HG03196 (cell line): ENCODE measurements around the gene POLD4.
"Not testable (repeated sequence)": the region's sequence is repeated elsewhere in the genome, so short reads cannot be mapped to it uniquely, and the experiment has no call there.

ENCODE experiments used
- ATAC-seq: cut with Tn5 transposase; IDR thresholded peaks from one replicate; pipeline ENCODE4 v1.9.1; 2021; ENCODE audit not compliant: unreplicated experiment

POLD4 gene

GRCh38 chr11:67354075-67355022 is 1.0 kb upstream of the POLD4 start:
- ATAC-seq, result no peak

- peak; percentile 1 for ATAC-seq
These were observed 615 bp downstream of the POLD4 start for GRCh38 chr11:67352546-67353316.

GRCh38 chr11:67351275-67352005 is 1.9 kb downstream of the POLD4 start:
- ATAC-seq, result no peak

- no peak for ATAC-seq
These were observed 3.3 kb downstream of the POLD4 start for GRCh38 chr11:67349928-67350465.

- no peak for ATAC-seq
These were observed 3.9 kb downstream of the POLD4 start for GRCh38 chr11:67349457-67349856.

- ATAC-seq, result no peak
These were observed 4.3 kb downstream of the POLD4 start for GRCh38 chr11:67349036-67349435.

- ATAC-seq, result no peak
These were observed 5.2 kb downstream of the POLD4 start for GRCh38 chr11:67347964-67348749.

GRCh38 chr11:67345920-67346819 is 7.2 kb downstream of the POLD4 start:
- no peak for ATAC-seq

GRCh38 chr11:67345247-67345919 is 8.0 kb downstream of the POLD4 start:
- ATAC-seq, result no peak

GRCh38 chr11:67344264-67344663 is 9.1 kb downstream of the POLD4 start:
- no peak for ATAC-seq

- ATAC-seq, result no peak
These were observed 16.1 kb downstream of the POLD4 start for GRCh38 chr11:67337257-67337656.

- no peak for ATAC-seq
These were observed 21.2 kb downstream of the POLD4 start for GRCh38 chr11:67332081-67332691.

- ATAC-seq, result no peak
These were observed 29.8 kb downstream of the POLD4 start for GRCh38 chr11:67323526-67323925.

- no peak for ATAC-seq
These were observed 31.3 kb downstream of the POLD4 start for GRCh38 chr11:67322049-67322448.

- no peak for ATAC-seq
These were observed 32.0 kb downstream of the POLD4 start for GRCh38 chr11:67321313-67321871.

GRCh38 chr11:67320691-67321090 is 32.7 kb downstream of the POLD4 start:
- ATAC-seq, result no peak

- ATAC-seq, result no peak
These were observed 33.3 kb downstream of the POLD4 start for GRCh38 chr11:67320011-67320410.

GRCh38 chr11:67318876-67319275 is 34.5 kb downstream of the POLD4 start:
- not testable (repeated sequence) for ATAC-seq
